GM12891 (cell line): ENCODE results near the gene C11orf98. TPM values are rescaled to one million over a fixed set of nuclear protein-coding genes. Genes with fewer than 3 reads are reported as not detected.

Source experiments
- DNase-seq: peaks from one replicate; pipeline ENCODE4 v3.0.0; 2011; ENCODE audit warnings: low spot score; ENCODE audit not compliant: insufficient read length
- FAIRE-seq: peaks from 2 replicates; lab custom pipeline; 2011; peaks lifted over from hg19 to GRCh38; lab: Jason Lieb, UNC
- PAX5 ChIP-seq: IDR thresholded peaks from 2 replicates; pipeline ENCODE4 v1.6.1; 2011; ENCODE audit warnings: low read length, moderate library complexity, mild to moderate bottlenecking; ENCODE audit not compliant: insufficient read depth, severe bottlenecking
- POLR2A ChIP-seq: IDR thresholded peaks from 2 replicates; pipeline ENCODE4 v1.6.1; 2011; ENCODE audit warnings: low read depth, low read length, control low read depth
- POLR2AphosphoS5 ChIP-seq: IDR thresholded peaks from 2 replicates; pipeline ENCODE4 v1.6.1; 2011; ENCODE audit warnings: low read depth, low read length, control low read depth
- POU2F2 ChIP-seq: IDR thresholded peaks from 2 replicates; pipeline ENCODE4 v1.6.1; 2011; ENCODE audit warnings: low read depth, mild to moderate bottlenecking, control low read depth, low read length, moderate library complexity
- SPI1 ChIP-seq: IDR thresholded peaks from 2 replicates; pipeline ENCODE4 v1.6.1; 2011; ENCODE audit warnings: low read depth, low read length, control low read depth
- TAF1 ChIP-seq: IDR thresholded peaks from 2 replicates; pipeline ENCODE4 v1.6.1; 2011; ENCODE audit warnings: low read depth, low read length, control low read depth
- polyA plus RNA-seq: library from polyadenylated mRNA; unstranded; fragments of >200 nt; gene quantifications from one replicate; pipeline ENCODE4 v1.2.1, GENCODE V29; 2012; ENCODE audit warnings: low read depth, missing spikeins, inconsistent platforms; ENCODE audit not compliant: missing spikeins

Gene C11orf98
- polyA plus RNA-seq, result 121 TPM

GRCh38 chr11:62665075-62665598 is at the start of gene C11orf98, which contains the start of gene CSKMT:
Gene C11orf98 (minus strand): TSS chr11:62665210. CDS start chr11:62665169, 41 bp downstream.
Gene CSKMT (plus strand): TSS chr11:62665312. CDS start chr11:62665880, 568 bp downstream.
- peak; percentile 81 for FAIRE-seq
- peak; percentile 92 for DNase-seq
- TF ChIP-seq SPI1, result peak; percentile 37
- peak; percentile 94 for TF ChIP-seq POU2F2
- TF ChIP-seq POLR2A, result peak; percentile 100
- peak; percentile 99 for TF ChIP-seq POLR2AphosphoS5
- peak; percentile 70 for TF ChIP-seq PAX5
- TF ChIP-seq TAF1, result peak; percentile 97

- TF ChIP-seq POU2F2 (no peak), PAX5 (no peak), SPI1 (no peak), TAF1 (no peak), POLR2AphosphoS5 (no peak), POLR2A (no peak)
- no peak for FAIRE-seq
- no peak for DNase-seq
Observed at GRCh38 chr11:62713343-62713742, 48.3 kb upstream of the C11orf98 start.

- no peak for DNase-seq
- no peak for TF ChIP-seq POLR2A
- TF ChIP-seq TAF1, result no peak
- FAIRE-seq, result no peak
Observed at GRCh38 chr11:62712861-62713260, 47.9 kb upstream of the C11orf98 start.

GRCh38 chr11:62712276-62712812 is 47.3 kb upstream of the C11orf98 start:
- DNase-seq, result no peak
- TF ChIP-seq PAX5 (no peak), TAF1 (no peak), SPI1 (no peak), POU2F2 (no peak), POLR2AphosphoS5 (no peak), POLR2A (no peak)
- FAIRE-seq, result no peak

GRCh38 chr11:62710001-62710345 is 45.0 kb upstream of the C11orf98 start:
- TF ChIP-seq POLR2AphosphoS5 (no peak), TAF1 (no peak), POU2F2 (no peak), POLR2A (no peak), SPI1 (no peak), PAX5 (no peak)
- FAIRE-seq, result peak; percentile 50
- DNase-seq, result no peak

- DNase-seq (peak; percentile 81), FAIRE-seq (peak; percentile 93)
- TF ChIP-seq SPI1 (peak; percentile 36; the same call in 1 of the 2 replicates), POLR2AphosphoS5 (peak; percentile 87), POLR2A (peak; percentile 82), POU2F2 (no peak; the same call in 1 of the 2 replicates), TAF1 (peak; percentile 89)
Observed at GRCh38 chr11:62709247-62710000, 44.4 kb upstream of the C11orf98 start.

- DNase-seq, result no peak
- no peak for TF ChIP-seq POU2F2
- TF ChIP-seq POLR2A, result no peak
- TF ChIP-seq POLR2AphosphoS5, result no peak
- TF ChIP-seq TAF1, result no peak
- no peak for TF ChIP-seq SPI1
- no peak for TF ChIP-seq PAX5
- FAIRE-seq, result peak; percentile 20
Observed at GRCh38 chr11:62708793-62709192, 43.8 kb upstream of the C11orf98 start.

- FAIRE-seq (no peak), DNase-seq (no peak)
- TF ChIP-seq SPI1, result no peak
Observed at GRCh38 chr11:62708392-62708791, 43.4 kb upstream of the C11orf98 start.

- no peak for TF ChIP-seq POLR2A
- TF ChIP-seq POU2F2, result no peak
- TF ChIP-seq SPI1, result no peak
- no peak for TF ChIP-seq PAX5
- no peak for TF ChIP-seq POLR2AphosphoS5
- TF ChIP-seq TAF1, result no peak
- DNase-seq (no peak), FAIRE-seq (no peak)
Observed at GRCh38 chr11:62707277-62707861, 42.4 kb upstream of the C11orf98 start, which contains the start of the genes BSCL2 and GNG3. Gene BSCL2 (minus strand): TSS chr11:62707424. CDS start chr11:62707195, 229 bp downstream. Gene GNG3 (plus strand): TSS chr11:62707676. CDS start chr11:62708296, 620 bp downstream.
